HL-60 (cell line): ENCODE data around the gene DLGAP3.
"Not testable (repeated sequence)": the region's sequence is repeated elsewhere in the genome, so short reads cannot be mapped to it uniquely, and the experiment has no call there.

Source experiments
- DNase-seq, 2 experiments: peaks; one replicate each; pipeline ENCODE4 v3.0.0-alpha.2; 2010 to 2020; ENCODE audit warnings: low read depth in 1 of 2, low spot score in 1 of 2
- H3K27ac ChIP-seq: fragments of 250-450 bp; sonication (Bioruptor Pico); replicated peaks from 2 replicates; pipeline ENCODE4 v1.5.1; 2020; ENCODE audit warnings: mild to moderate bottlenecking, moderate library complexity
- H3K27me3 ChIP-seq: fragments of 250-450 bp; sonication (Bioruptor Pico); 2 replicates; pipeline ENCODE4 v1.5.1; 2021; ENCODE audit warnings: mild to moderate bottlenecking, moderate library complexity; ENCODE audit not compliant: insufficient read depth, poor library complexity, severe bottlenecking
- H3K4me3 ChIP-seq: replicated peaks from 2 replicates; pipeline ENCODE4 v1.5.1; 2011; ENCODE audit warnings: mild to moderate bottlenecking, control low read depth, low read length; ENCODE audit not compliant: insufficient read depth
- CTCF ChIP-seq: IDR thresholded peaks from one replicate; pipeline ENCODE4 v1.5.1; 2011; ENCODE audit warnings: low read length, control low read depth, inconsistent platforms; ENCODE audit not compliant: insufficient read depth
- GABPA ChIP-seq: IDR thresholded peaks from 2 replicates; pipeline ENCODE4 v1.6.1; 2012; ENCODE audit warnings: low read depth
- POLR2AphosphoS5 ChIP-seq: IDR thresholded peaks from 2 replicates; pipeline ENCODE4 v1.6.1; 2012; ENCODE audit warnings: low read depth
- REST ChIP-seq: IDR thresholded peaks from 2 replicates; pipeline ENCODE4 v1.6.1; 2012; ENCODE audit warnings: low read depth; ENCODE audit not compliant: insufficient replicate concordance
- SPI1 ChIP-seq: IDR thresholded peaks from 2 replicates; pipeline ENCODE4 v1.6.1; 2012; ENCODE audit warnings: low read depth, mild to moderate bottlenecking, borderline replicate concordance

Gene DLGAP3

GRCh38 chr1:34970829-34971228 is 41.4 kb upstream of the DLGAP3 start:
- no peak overlapping the region for H3K4me3 ChIP-seq

DNA sequence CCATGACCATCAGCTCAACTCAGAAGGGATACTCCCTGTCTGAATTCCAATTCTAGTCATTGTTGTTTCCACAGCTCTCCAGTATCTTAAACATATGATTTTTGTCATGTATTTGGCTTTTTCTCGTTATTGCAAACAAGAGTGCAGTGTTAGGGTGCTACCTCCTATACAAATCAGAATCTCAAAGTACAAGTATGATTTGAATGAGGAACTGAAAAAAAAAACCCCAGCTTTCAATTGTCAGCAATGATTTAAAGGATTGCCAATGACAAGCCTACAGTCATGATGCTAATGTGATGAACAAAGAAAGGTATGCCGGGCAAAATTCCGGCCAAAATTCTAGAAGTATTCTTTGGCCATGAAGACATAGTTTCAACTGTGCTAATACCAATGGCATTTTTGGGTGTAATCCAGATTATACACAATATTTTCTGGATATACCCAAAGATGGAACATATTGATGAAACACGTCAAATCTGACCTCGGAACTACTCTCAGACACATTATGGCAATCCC is 40.8 kb upstream of the DLGAP3 start:
- no peak overlapping the region for H3K27ac ChIP-seq
- no peaks in the 10 kb centered on the region for H3K27me3 ChIP-seq
- no peak overlapping the region for H3K4me3 ChIP-seq
- TF ChIP-seq CTCF (no peak), GABPA (no peak), SPI1 (no peak), POLR2AphosphoS5 (no peak), REST (no peak)
- DNase-seq, result no peak

More at GRCh38 chr1:34970829-34971228, 41.4 kb upstream of the DLGAP3 start:
- no peak overlapping the region for H3K27ac ChIP-seq
- no peak for TF ChIP-seq REST
- TF ChIP-seq CTCF, result no peak
- TF ChIP-seq GABPA, result no peak
- no peak for TF ChIP-seq SPI1
- TF ChIP-seq POLR2AphosphoS5, result no peak
- DNase-seq, result no peak
- H3K27me3 ChIP-seq, result no peaks in the 10 kb centered on the region

GRCh38 chr1:34968297-34968696 is 38.8 kb upstream of the DLGAP3 start:
- H3K27me3 ChIP-seq, DNase-seq, H3K4me3 ChIP-seq, H3K27ac ChIP-seq: not testable (repeated sequence)

DNA sequence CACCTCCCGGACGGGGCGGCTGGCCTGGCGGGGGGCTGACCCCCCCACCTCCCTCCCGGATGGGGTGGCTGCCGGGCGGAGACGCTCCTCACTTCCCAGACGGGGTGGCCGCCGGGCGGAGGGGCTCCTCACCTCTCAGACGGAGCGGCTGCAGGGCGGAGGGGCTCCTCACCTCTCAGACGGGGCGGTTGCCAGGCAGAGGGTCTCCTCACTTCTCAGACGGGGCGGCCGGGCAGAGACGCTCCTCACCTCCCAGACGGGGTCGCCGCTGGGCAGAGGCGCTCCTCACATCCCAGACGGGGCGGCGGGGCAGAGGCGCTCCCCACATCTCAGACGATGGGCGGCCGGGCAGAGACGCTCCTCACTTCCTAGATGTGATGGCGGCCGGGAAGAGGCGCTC is 38.2 kb upstream of the DLGAP3 start:
- H3K27ac ChIP-seq, H3K27me3 ChIP-seq, DNase-seq, H3K4me3 ChIP-seq: not testable (repeated sequence)

DNA sequence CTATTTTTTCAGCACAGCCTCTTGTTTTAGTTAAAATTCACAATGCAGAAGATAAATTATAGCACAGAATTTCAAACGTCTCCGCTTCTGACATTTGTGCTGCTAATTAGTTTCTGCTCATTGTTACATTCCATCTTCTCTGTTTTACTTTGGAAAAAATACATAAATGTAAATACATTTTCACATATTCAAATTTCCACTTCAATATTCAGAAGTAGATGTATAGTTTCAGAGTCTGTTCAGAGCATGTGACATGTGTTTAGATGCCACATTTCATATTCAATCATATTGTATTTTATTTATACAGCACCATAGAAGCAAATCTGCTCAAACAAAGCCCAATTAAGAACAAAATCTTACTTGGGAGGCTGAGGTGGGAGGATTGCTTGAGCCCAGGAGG is 36.1 kb upstream of the DLGAP3 start:
- TF ChIP-seq CTCF (no peak), REST (no peak), GABPA (no peak), POLR2AphosphoS5 (no peak), SPI1 (no peak)
- DNase-seq, result no peak
- Histone ChIP-seq H3K4me3 (no peak overlapping the region), H3K27ac (no peak overlapping the region), H3K27me3 (peaks cover 2% of the 10 kb centered on the region)
